ENCODE data around the gene FBLN2. TPM values are rescaled to one million over a fixed set of nuclear protein-coding genes. Genes with fewer than 3 reads are reported as not detected.

Gene FBLN2
- total RNA-seq, 1 experiment from 2014 or later = 0.11 TPM

DNA sequence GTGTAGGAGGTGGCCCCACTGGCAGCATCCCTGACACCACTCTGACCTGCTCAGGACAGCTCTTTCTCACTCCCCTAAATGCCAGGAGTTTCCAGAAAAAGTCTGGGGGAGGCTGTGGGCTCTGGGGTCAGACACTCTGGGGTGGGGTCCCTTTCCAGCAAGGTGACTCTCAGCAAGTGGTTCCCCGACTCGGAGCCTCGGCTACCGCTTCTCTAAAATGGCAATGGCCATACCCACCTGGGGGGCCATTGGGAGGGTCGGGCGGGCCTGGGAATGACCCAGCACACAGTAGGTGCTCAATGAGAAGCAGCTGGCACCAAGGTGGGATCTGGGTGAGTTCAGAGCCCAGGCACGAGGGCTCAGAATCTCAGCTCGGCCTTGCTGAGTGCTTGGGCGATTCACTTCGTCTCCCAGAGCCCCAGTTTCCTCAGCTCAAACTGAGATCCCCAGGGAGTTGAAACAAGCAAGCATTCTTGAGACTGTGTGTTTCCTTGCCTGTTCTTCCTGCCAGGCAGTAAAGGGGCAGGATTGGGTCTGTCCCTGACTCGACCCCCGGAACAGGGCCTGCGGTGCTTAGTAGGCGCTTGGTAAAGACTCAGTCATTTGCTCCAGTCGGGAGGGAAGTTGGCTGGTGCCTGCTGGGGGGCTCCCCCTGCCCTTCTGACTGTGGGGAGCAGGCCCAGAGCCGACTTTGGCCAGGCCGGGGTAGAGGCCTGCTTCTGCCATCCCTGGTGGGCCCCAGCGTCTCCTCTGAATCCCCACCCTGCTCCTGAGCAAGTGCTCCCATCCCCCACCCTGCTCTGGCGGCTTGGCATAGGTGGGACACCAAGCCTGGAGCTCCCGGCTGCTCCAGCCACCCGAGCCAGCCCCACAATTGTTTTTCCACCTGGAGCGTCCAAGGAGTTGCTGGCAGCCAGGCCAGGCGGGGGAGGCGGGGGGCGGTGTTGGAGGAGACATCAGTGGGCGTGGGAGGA lies 32.9 kb upstream of the FBLN2 start:
- intact Hi-C loops (cut with micrococcal nuclease) = no loop called here
- Histone ChIP-seq H3K4me1 (ENCODE audit: insufficient read depth, low read length) (peaks cover 18% of the 10 kb centered on the region), H2AFZ (ENCODE audit: low read length) (no peak overlapping the region), H3K4me3 (ENCODE audit: low read length) (no peak overlapping the region), H3K4me2 (ENCODE audit: low read length) (no peak overlapping the region), H3K79me2 (ENCODE audit: low read length) (no peaks in the 10 kb centered on the region), H3K27me3 (ENCODE audit: low read length) (no peaks in the 10 kb centered on the region), H3K9me2 (replicated peaks; ENCODE audit: low read length) (no peaks in the 10 kb centered on the region), H3K36me3 (ENCODE audit: low read depth, low read length) (no peaks in the 10 kb centered on the region), H3F3A (ENCODE audit: low read length, unreplicated experiment) (no peaks in the 10 kb centered on the region), H3K9me3 (ENCODE audit: low read length) (no peaks in the 10 kb centered on the region), H3K9ac (ENCODE audit: low read length) (no peak overlapping the region), H4K20me1 (ENCODE audit: low read length) (no peaks in the 10 kb centered on the region), H3K27ac (ENCODE audit: low read length) (no peak overlapping the region)
- BruUV-seq (replicated peaks) = no TSS peak
- TF ChIP-seq EZH2phosphoT487 (IDR thresholded peaks at IDR 0.05; ENCODE audit: borderline replicate concordance, low read length) (no peak), EZH2 (IDR thresholded peaks at IDR 0.05; ENCODE audit: low read length, unreplicated experiment) (no peak)
- TF ChIP-seq, protein P1, sequence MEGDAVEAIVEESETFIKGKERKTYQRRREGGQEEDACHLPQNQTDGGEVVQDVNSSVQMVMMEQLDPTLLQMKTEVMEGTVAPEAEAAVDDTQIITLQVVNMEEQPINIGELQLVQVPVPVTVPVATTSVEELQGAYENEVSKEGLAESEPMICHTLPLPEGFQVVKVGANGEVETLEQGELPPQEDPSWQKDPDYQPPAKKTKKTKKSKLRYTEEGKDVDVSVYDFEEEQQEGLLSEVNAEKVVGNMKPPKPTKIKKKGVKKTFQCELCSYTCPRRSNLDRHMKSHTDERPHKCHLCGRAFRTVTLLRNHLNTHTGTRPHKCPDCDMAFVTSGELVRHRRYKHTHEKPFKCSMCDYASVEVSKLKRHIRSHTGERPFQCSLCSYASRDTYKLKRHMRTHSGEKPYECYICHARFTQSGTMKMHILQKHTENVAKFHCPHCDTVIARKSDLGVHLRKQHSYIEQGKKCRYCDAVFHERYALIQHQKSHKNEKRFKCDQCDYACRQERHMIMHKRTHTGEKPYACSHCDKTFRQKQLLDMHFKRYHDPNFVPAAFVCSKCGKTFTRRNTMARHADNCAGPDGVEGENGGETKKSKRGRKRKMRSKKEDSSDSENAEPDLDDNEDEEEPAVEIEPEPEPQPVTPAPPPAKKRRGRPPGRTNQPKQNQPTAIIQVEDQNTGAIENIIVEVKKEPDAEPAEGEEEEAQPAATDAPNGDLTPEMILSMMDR (conservative IDR thresholded peaks at IDR 0.05; ENCODE audit: low read depth, low read length) = no peak
- DNase-seq = no peak
- ChIA-PET POLR2A (ENCODE audit: unreplicated experiment) (no interaction called here), CTCF (interaction anchor here (0.6 kb wide), 1 partner anchor 283 kb away, joined by 3 read pairs; no protein-coding TSS in a partner anchor)
- no peak for ATAC-seq

DNA sequence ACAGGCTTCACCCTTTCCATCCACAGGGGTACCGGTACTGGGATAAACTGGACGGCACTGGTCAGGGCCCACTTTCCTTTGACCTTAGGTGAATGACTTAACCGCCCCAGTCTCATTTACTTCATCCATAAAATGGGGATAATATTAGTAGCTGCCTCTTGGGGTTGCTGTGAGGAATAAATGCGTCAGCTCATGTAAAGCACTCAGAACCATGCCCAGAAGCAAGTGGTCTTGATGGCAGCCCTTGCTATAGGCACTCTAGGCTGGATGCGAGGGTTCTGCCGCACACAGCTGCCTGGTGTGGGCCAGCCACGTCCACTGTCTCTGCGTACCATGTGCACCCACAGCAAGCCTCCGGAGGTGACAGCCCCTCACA lies 32.2 kb upstream of the FBLN2 start:
- Histone ChIP-seq H3K9me2 (replicated peaks; ENCODE audit: low read length) (no peaks in the 10 kb centered on the region), H3F3A (ENCODE audit: low read length, unreplicated experiment) (no peaks in the 10 kb centered on the region), H3K79me2 (ENCODE audit: low read length) (no peaks in the 10 kb centered on the region), H3K27me3 (ENCODE audit: low read length) (no peaks in the 10 kb centered on the region), H3K9ac (ENCODE audit: low read length) (no peak overlapping the region), H4K20me1 (ENCODE audit: low read length) (no peaks in the 10 kb centered on the region), H3K36me3 (ENCODE audit: low read depth, low read length) (no peaks in the 10 kb centered on the region), H3K4me3 (ENCODE audit: low read length) (no peak overlapping the region), H3K4me1 (ENCODE audit: insufficient read depth, low read length) (peaks cover 18% of the 10 kb centered on the region), H3K27ac (ENCODE audit: low read length) (no peak overlapping the region), H3K4me2 (ENCODE audit: low read length) (no peak overlapping the region), H3K9me3 (ENCODE audit: low read length) (no peaks in the 10 kb centered on the region), H2AFZ (ENCODE audit: low read length) (no peak overlapping the region)
- ChIA-PET CTCF (interaction anchor here (0.6 kb wide), 1 partner anchor 282 kb away, joined by 3 read pairs; no protein-coding TSS in a partner anchor), POLR2A (ENCODE audit: unreplicated experiment) (no interaction called here)
- DNase-seq = no peak
- intact Hi-C loops (cut with micrococcal nuclease) = no loop called here
- TF ChIP-seq, protein P1 (conservative IDR thresholded peaks at IDR 0.05; ENCODE audit: low read depth, low read length) = no peak
- TF ChIP-seq EZH2phosphoT487 (IDR thresholded peaks at IDR 0.05; ENCODE audit: borderline replicate concordance, low read length) = no peak
- no peak for TF ChIP-seq EZH2 (IDR thresholded peaks at IDR 0.05; ENCODE audit: low read length, unreplicated experiment)
- no TSS peak for BruUV-seq (replicated peaks)
- no peak for ATAC-seq

Data from PC-3 (cell line).